Esophagus squamous epithelium (tissue), 5 donors: ENCODE measurements around the gene GPR146. TPM values are rescaled to one million over a fixed set of nuclear protein-coding genes. Genes with fewer than 3 reads are reported as not detected.

Experiments used
- DNase-seq: peaks from one replicate; lab custom pipeline; 2025; lab: John Stamatoyannopoulos, UW
- H3K27ac ChIP-seq, 4 donors: fragments of 200-600 bp; sonication (generic); one replicate each; pipeline ENCODE4 v1.5.1; 2016 to 2019; ENCODE audit warnings: mild to moderate bottlenecking in 1 of 4
- H3K27me3 ChIP-seq, 4 donors: fragments of 200-600 bp; sonication (generic); 1 replicate in 3 of 4; 2 replicates in 1 of 4; pipeline versions ENCODE4 v1.5.1 to v1.6.0; 2017 to 2021; ENCODE audit warnings: antibody characterized with exemption in 1 of 4
- H3K36me3 ChIP-seq, 3 donors: fragments of 200-600 bp; sonication (generic); one replicate each; pipeline ENCODE4 v1.5.1; 2016 to 2019
- H3K4me1 ChIP-seq, 3 donors: fragments of 200-600 bp; sonication (generic); one replicate each; pipeline ENCODE4 v1.5.1; 2017 to 2019
- H3K4me3 ChIP-seq, 4 donors: fragments of 200-600 bp; sonication (generic); 1 replicate in 3 of 4; 2 replicates in 1 of 4; pipeline ENCODE4 v1.5.1; 2016 to 2019; ENCODE audit warnings: mild to moderate bottlenecking in 2 of 4, moderate library complexity in 1 of 4
- H3K9me3 ChIP-seq, 3 donors: fragments of 200-600 bp; sonication (generic); one replicate each; pipeline ENCODE4 v1.5.1; 2016 to 2019
- CTCF ChIP-seq, 6 experiments: fragments of 450-650 bp in 4 of 6; fragments of 200-600 bp in 2 of 6; sonication (generic) in 2 of 6; IDR thresholded peaks; one replicate each; pipeline ENCODE4 v1.5.1; 2016 to 2019; ENCODE audit warnings: antibody characterized with exemption in 6 of 6, mild to moderate bottlenecking in 4 of 6, moderate library complexity in 4 of 6
- POLR2A ChIP-seq, 4 donors: fragments of 450-650 bp; IDR thresholded peaks; one replicate each; pipeline ENCODE4 v1.6.1; 2017; ENCODE audit warnings: antibody characterized with exemption in 4 of 4, mild to moderate bottlenecking in 4 of 4, moderate library complexity in 3 of 4
- WGBS, 2 donors: methylation state at CpG; one replicate each; pipeline ENCODE4 v1.1.5; 2018; 5-methylcytosine and 5-hydroxymethylcytosine counted together
- intact Hi-C: fragments of 100-400 bp; cut with DNase I; formaldehyde crosslinking; loops from one replicate; pipeline ENCODE4 v1.15.0; 2022
- total RNA-seq, 4 donors: library from RNA; depleted of rRNA; stranded (reverse); fragments of >200 nt; gene quantifications; one replicate each; pipeline ENCODE4 v1.1.0, GENCODE V29; 2016
- donor health status: DM: yes; HTN: yes; CAD: no.

The GPR146 gene
- total RNA-seq, 4 donors from 2014 or later: 1.1 to 12.8 (median 3.5) TPM

GRCh38 chr7:1062296-1063294, 18.2 kb downstream of the GPR146 start:
- intact Hi-C loops: no loop called here
- 31 to 62% methylated on average over 17 to 21 of the region's 33 CpGs for WGBS, 2 donors
- Histone ChIP-seq H3K9me3 (no peaks in the 10 kb centered on the region), H3K27ac (peak overlapping the region; percentile 63 to 88 (median 76)), H3K36me3 (peaks cover 0 to 10% (median 0%) of the 10 kb centered on the region in 3 donors), H3K4me3 (no peak overlapping the region), H3K27me3 (no peaks in the 10 kb centered on the region), H3K4me1 (peaks cover 51 to 88% (median 55%) of the 10 kb centered on the region in 3 donors)
- no peak for DNase-seq
- TF ChIP-seq CTCF (IDR thresholded peaks at IDR 0.05) (no peak), POLR2A (IDR thresholded peaks at IDR 0.05) (no peak)

- H3K27ac ChIP-seq: peak overlapping the region in 3 of 4 donors; percentile 72 to 88 (median 79)
- H3K4me3 ChIP-seq: no peak overlapping the region
- H3K36me3 ChIP-seq: peaks cover 0 to 3% (median 0%) of the 10 kb centered on the region in 3 donors
- TF ChIP-seq CTCF (IDR thresholded peaks at IDR 0.05) (no peak), POLR2A (IDR thresholded peaks at IDR 0.05) (no peak)
- H3K9me3 ChIP-seq: no peaks in the 10 kb centered on the region
- intact Hi-C loops: no loop called here
- peaks cover 51 to 80% (median 55%) of the 10 kb centered on the region in 3 donors for H3K4me1 ChIP-seq
- H3K27me3 ChIP-seq: no peaks in the 10 kb centered on the region
- 63 to 64% methylated on average over 2 to 11 of the region's 21 CpGs for WGBS, 2 donors
- no peak for DNase-seq
These were observed 19.0 kb downstream of the GPR146 start for GRCh38 chr7:1063361-1063760.

GRCh38 chr7:1064581-1064980, 20.2 kb downstream of the GPR146 start:
- Histone ChIP-seq H3K4me3 (no peak overlapping the region), H3K9me3 (no peaks in the 10 kb centered on the region), H3K27ac (no peak overlapping the region), H3K36me3 (no peaks in the 10 kb centered on the region), H3K27me3 (no peaks in the 10 kb centered on the region), H3K4me1 (peaks cover 51 to 69% (median 55%) of the 10 kb centered on the region in 3 donors)
- intact Hi-C loops: no loop called here
- WGBS, 2 donors: 84 to 93% methylated on average over 7 to 12 of the region's 13 CpGs
- TF ChIP-seq POLR2A (IDR thresholded peaks at IDR 0.05) (no peak), CTCF (IDR thresholded peaks at IDR 0.05) (no peak)
- no peak for DNase-seq

GRCh38 chr7:1065263-1065584, 20.9 kb downstream of the GPR146 start:
- Histone ChIP-seq H3K9me3 (no peaks in the 10 kb centered on the region), H3K36me3 (no peaks in the 10 kb centered on the region), H3K27me3 (no peaks in the 10 kb centered on the region), H3K27ac (peak overlapping the region in 2 of 4 donors; percentile 66 to 75), H3K4me3 (peak overlapping the region in 3 of 4 donors; percentile 11 to 46 (median 34)), H3K4me1 (peaks cover 49 to 64% (median 53%) of the 10 kb centered on the region in 3 donors)
- intact Hi-C loops: no loop called here
- no peak for TF ChIP-seq CTCF (IDR thresholded peaks at IDR 0.05)
- TF ChIP-seq POLR2A (IDR thresholded peaks at IDR 0.05): no peak
- WGBS, 2 donors: 0 to 68% methylated on average over 1 to 12 of the region's 12 CpGs
- DNase-seq: no peak
